ENCODE data around the gene CPLX3.
A peak's percentile ranks its signal among the peaks of the same experiment; 100 is the strongest.

CPLX3 gene

GRCh38 chr15:74845208-74845568 lies 18.8 kb downstream of the CPLX3 start:
- Histone ChIP-seq H3K27ac (ENCODE audit: low read length) (peak overlapping the region; percentile 40; the same call in 1 of the 2 replicates), H2AFZ (ENCODE audit: low read depth, low read length) (no peak overlapping the region), H3K9ac (ENCODE audit: low read depth, low read length) (no peak overlapping the region), H3K4me3 (ENCODE audit: low read depth in 1 of 2, low read length in 2 of 2) (no peak overlapping the region), H3K4me1 (ENCODE audit: insufficient read depth, low read length) (peaks cover 32% of the 10 kb centered on the region), H3K36me3 (ENCODE audit: insufficient read depth, low read length) (peaks cover 52% of the 10 kb centered on the region), H3K4me2 (ENCODE audit: insufficient read depth, low read length) (no peak overlapping the region), H4K20me1 (ENCODE audit: insufficient read depth, low read length) (peaks cover 3% of the 10 kb centered on the region; the same call in 1 of the 2 replicates), H3K9me3 (ENCODE audit: insufficient read depth, low read length, severe bottlenecking) (no peaks in the 10 kb centered on the region), H3K79me2 (ENCODE audit: insufficient read depth, low read length) (peaks cover 15% of the 10 kb centered on the region), H3K27me3 (ENCODE audit: insufficient read depth, low read length, poor library complexity) (no peaks in the 10 kb centered on the region)
- ATAC-seq (ENCODE audit: insufficient read depth, low read depth) (no peak), DNase-seq (no peak)
- TF ChIP-seq EZH2 (IDR thresholded peaks at IDR 0.05; ENCODE audit: borderline replicate concordance, low read depth, low read length, severe bottlenecking): no peak
- TF ChIP-seq CTCF (IDR thresholded peaks at IDR 0.05; ENCODE audit: borderline replicate concordance, extremely low read depth, low read length, poor library complexity, severe bottlenecking): no peak

GRCh38 chr15:74845581-74845980 lies 19.2 kb downstream of the CPLX3 start:
- Histone ChIP-seq H3K9ac (ENCODE audit: low read depth, low read length) (no peak overlapping the region), H4K20me1 (ENCODE audit: insufficient read depth, low read length) (peaks cover 3% of the 10 kb centered on the region; the same call in 1 of the 2 replicates), H3K27ac (ENCODE audit: low read length) (peak overlapping the region; percentile 40; the same call in 1 of the 2 replicates), H3K4me2 (ENCODE audit: insufficient read depth, low read length) (no peak overlapping the region), H3K4me3 (ENCODE audit: low read depth in 1 of 2, low read length in 2 of 2) (no peak overlapping the region), H3K9me3 (ENCODE audit: insufficient read depth, low read length, severe bottlenecking) (no peaks in the 10 kb centered on the region), H3K79me2 (ENCODE audit: insufficient read depth, low read length) (peaks cover 15% of the 10 kb centered on the region), H2AFZ (ENCODE audit: low read depth, low read length) (no peak overlapping the region), H3K36me3 (ENCODE audit: insufficient read depth, low read length) (peaks cover 52% of the 10 kb centered on the region), H3K4me1 (ENCODE audit: insufficient read depth, low read length) (peaks cover 32% of the 10 kb centered on the region), H3K27me3 (ENCODE audit: insufficient read depth, low read length, poor library complexity) (no peaks in the 10 kb centered on the region)
- no peak for ATAC-seq (ENCODE audit: insufficient read depth, low read depth)
- DNase-seq: no peak
- no peak for TF ChIP-seq EZH2 (IDR thresholded peaks at IDR 0.05; ENCODE audit: borderline replicate concordance, low read depth, low read length, severe bottlenecking)
- no peak for TF ChIP-seq CTCF (IDR thresholded peaks at IDR 0.05; ENCODE audit: borderline replicate concordance, extremely low read depth, low read length, poor library complexity, severe bottlenecking)

DNA sequence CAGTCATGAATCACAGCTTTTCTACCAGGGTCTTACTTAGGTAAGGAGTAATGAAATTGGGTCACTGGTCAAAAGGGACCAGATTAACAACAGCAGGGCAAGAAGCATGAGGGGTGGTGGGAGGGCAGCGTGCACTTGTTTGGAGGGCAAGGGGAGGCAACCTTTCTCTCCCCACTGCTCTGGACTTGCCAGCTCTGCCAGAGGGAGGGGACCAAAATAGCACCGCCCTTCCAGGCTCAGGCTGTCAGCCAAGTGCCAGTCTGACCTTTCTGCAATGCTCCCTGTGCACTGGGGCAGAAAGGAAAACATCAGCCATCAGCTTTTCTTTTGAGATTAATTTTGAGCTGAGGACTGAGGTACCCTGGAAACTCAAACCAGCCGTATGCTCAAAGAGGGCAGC lies 21.0 kb downstream of the CPLX3 start:
- no peak overlapping the region for H3K27ac ChIP-seq (ENCODE audit: low read length)

More for the DNA sequence above, 21.0 kb downstream of the CPLX3 start:
- H3K79me2 ChIP-seq (ENCODE audit: insufficient read depth, low read length): peaks cover 4% of the 10 kb centered on the region
- H3K4me3 ChIP-seq (ENCODE audit: low read depth in 1 of 2, low read length in 2 of 2): no peak overlapping the region
- no peak overlapping the region for H3K9ac ChIP-seq (ENCODE audit: low read depth, low read length)
- no peaks in the 10 kb centered on the region for H3K27me3 ChIP-seq (ENCODE audit: insufficient read depth, low read length, poor library complexity)
- ATAC-seq (ENCODE audit: insufficient read depth, low read depth) (no peak), DNase-seq (no peak)
- TF ChIP-seq CTCF (IDR thresholded peaks at IDR 0.05; ENCODE audit: borderline replicate concordance, extremely low read depth, low read length, poor library complexity, severe bottlenecking) (no peak), EZH2 (IDR thresholded peaks at IDR 0.05; ENCODE audit: borderline replicate concordance, low read depth, low read length, severe bottlenecking) (no peak)
- peaks cover 13% of the 10 kb centered on the region for H3K4me1 ChIP-seq (ENCODE audit: insufficient read depth, low read length)
- no peak overlapping the region for H2AFZ ChIP-seq (ENCODE audit: low read depth, low read length)
- no peaks in the 10 kb centered on the region for H3K9me3 ChIP-seq (ENCODE audit: insufficient read depth, low read length, severe bottlenecking)
- no peak overlapping the region for H3K4me2 ChIP-seq (ENCODE audit: insufficient read depth, low read length)
- H4K20me1 ChIP-seq (ENCODE audit: insufficient read depth, low read length): no peaks in the 10 kb centered on the region
- peaks cover 61% of the 10 kb centered on the region for H3K36me3 ChIP-seq (ENCODE audit: insufficient read depth, low read length)

All from DND-41 (cell line).